CD4-positive, alpha-beta T cell treated with Interleukin-15 for 1 hour (primary cell): ENCODE data around the gene FAM210B.
A peak's percentile ranks its signal among the peaks of the same experiment; 100 is the strongest.
"Not testable (repeated sequence)": the region's sequence is repeated elsewhere in the genome, so short reads cannot be mapped to it uniquely, and the experiment has no call there.

Source experiments
- DNase-seq: peaks from one replicate; pipeline ENCODE4 v3.0.0-alpha.2; 2020

Gene FAM210B

GRCh38 chr20:56393653-56394052 is 34.9 kb downstream of the FAM210B start:
- no peak for DNase-seq

DNA sequence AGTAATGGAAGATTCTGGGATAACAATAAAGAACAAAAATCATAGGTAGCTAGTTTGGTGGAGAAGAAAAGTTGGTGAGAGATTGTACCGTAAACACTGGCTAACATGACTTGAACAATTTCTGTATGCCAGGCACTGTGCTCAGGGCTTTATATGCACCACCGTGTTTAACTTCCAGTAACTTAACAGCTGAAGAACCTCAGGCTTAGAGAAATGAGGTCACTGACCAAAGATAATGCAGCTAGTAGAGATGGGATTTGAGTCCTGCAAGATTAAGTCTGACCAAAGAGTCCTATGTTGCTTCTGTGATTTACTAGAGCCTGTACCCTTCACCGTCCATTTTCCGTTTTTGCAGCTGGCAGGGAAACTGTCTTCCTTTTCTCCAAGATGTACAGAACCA is 36.4 kb downstream of the FAM210B start:
- DNase-seq: no peak

DNA sequence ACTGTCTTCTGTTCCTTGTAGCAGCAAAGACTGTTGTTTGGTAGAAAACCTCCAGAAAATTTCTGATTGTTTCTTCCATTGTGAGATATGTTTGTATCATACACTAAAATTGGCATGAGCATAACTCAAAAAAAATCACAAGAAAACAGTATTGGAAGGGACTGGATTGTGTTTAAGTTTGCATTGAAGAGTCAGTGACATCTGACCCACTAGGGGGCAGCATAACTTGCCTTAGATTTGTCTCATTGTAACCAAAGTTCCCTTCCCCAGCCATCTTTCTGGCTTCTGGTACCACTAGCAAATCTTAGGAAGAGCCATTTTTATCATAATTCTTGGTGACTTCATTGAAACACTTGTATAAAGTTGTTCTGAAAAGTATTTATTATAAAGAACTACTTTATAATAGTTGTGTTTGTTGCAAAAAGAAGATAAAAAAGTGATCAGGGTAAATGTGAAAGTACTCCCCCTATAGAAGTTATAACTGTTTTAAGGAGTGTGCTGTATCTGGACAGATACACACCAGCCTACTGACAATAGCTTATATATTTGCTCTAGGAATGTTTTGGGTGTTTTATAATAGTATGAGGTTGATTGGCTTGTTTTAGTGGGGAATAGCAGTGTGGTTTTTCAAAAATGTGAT is 41.3 kb downstream of the FAM210B start:
- peak; percentile 47 for DNase-seq

- no peak for DNase-seq
These were observed 44.7 kb downstream of the FAM210B start for GRCh38 chr20:56403465-56403864.

GRCh38 chr20:56405356-56405755 is 46.6 kb downstream of the FAM210B start:
- DNase-seq: not testable (repeated sequence)

GRCh38 chr20:56406910-56407309 is 48.1 kb downstream of the FAM210B start:
- no peak for DNase-seq

DNA sequence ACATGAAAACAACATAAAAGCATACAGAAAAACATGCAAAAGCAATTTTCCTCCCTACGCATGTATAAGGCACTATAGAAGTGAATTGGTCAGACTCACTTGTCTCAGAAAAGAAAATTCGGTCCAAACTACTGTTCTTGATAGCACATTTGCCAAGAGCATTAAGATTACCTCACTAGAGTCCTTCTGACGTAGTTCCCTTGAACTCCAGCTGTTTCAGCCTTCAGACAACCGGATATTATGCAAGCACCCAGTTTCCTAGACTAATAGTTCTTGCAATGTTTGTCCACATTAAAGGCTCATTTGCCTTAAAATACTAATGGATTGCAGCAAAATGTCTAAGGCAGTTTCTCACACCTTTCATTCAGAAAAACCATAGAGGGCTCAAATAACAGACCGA is 50.7 kb downstream of the FAM210B start:
- DNase-seq: no peak

DNA sequence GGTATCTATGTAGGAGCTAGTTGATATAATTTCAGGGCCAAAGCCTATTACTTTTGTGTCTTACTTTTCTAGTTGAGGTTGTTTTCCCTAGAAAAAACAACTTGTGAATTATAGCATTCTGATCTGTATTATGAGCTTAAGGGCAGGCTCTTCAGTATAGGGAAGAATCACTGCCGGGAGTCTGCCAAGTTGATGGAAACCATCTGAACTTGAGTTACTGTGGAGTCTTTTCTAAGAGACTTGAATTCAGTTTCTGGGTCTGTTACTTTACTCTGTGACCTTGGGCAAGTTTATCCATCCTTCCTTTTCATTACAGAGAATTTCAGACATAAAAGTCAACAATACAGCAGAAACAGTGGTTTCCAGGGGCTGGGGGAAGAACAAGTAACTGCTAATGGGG is 51.2 kb downstream of the FAM210B start:
- no peak for DNase-seq

GRCh38 chr20:56411287-56411686 is 52.5 kb downstream of the FAM210B start:
- not testable (repeated sequence) for DNase-seq

- peak; percentile 51 for DNase-seq
These were observed 53.1 kb downstream of the FAM210B start, which contains the start of gene CASS4 for GRCh38 chr20:56411759-56412472. CASS4 (plus strand) TSS chr20:56412260; CDS start chr20:56412459, 199 bp downstream.

GRCh38 chr20:56412473-56412790 is 53.7 kb downstream of the FAM210B start:
- no peak for DNase-seq

DNA sequence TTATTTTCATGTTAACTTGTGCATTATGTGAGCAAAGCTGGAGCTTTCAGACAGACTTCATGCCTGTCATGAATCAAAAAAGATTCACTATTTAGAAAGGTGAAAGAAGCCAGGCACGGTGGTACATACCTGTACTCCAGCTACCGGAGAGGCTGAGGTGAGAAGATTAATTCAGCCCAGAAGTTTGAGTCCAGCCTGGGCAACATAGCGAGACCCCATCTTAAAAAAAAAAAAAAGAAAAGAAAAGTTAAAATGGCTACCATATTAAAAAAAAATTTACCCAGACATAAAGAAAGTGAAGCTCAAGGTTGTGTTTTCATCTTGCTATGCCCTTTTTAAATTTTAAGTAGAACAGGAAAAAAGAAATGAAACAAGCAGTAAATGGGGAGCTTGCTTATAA is 54.2 kb downstream of the FAM210B start:
- no peak for DNase-seq

DNA sequence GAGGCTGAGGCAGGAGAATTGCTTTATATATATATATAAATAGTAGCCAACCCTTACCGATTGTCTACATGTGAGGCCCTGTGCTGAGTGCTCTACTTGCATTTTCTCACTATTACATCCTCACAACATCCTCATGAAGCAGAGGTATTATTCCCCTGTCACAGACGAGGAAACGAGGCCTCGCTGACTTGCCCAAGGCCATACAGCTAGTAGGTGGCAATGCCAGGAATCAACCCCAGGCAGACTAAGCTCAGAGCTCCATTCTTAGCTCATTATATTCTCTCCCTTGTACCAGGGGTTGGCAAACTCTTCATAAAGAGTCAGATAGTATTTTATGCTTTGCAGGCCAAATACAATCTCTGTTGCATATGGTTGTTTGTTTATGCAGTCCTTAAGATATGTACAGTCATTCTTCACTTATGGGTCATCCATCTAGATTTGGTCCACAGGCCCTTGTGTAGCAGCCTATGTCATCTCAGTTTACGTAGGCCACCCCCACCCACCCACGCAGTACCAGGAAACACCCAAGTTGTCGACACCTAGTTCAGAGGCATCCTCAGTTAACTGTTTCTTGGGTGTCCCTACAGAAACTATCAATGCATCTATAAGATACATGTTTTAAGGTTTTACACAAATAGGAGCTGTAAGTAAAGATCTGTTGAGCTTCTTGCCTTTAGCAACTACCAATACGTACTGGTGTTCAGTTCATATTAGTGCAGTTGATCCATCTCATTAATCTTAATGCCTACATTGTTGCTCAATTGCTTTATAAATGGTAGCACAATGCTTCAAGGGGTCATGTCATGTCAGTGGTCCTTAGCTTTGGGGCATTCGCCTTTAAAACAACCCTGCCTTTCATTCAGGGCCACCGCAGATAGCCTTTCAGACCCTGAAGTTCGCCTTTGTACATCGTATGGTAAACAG is 56.3 kb downstream of the FAM210B start:
- peak; percentile 58 for DNase-seq

DNA sequence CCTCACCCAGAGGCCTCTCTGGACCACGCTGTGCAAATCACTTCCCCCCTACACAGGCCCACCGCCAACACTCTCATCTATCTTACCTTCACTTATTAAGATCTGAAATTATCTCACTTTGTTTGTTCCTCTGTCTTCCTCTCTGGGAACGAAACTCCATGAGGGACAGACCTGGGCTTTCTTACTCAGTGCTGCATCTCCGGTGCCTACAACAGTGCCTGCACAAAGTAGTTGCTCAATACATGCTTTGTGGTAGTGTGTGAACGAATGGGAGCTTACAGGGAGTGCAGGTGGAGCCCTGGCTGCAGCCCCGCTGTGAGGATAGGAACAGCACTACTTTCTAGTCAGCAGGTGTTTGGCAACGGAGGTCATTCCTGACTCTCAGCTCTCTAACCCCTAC is 58.6 kb downstream of the FAM210B start:
- no peak for DNase-seq

DNA sequence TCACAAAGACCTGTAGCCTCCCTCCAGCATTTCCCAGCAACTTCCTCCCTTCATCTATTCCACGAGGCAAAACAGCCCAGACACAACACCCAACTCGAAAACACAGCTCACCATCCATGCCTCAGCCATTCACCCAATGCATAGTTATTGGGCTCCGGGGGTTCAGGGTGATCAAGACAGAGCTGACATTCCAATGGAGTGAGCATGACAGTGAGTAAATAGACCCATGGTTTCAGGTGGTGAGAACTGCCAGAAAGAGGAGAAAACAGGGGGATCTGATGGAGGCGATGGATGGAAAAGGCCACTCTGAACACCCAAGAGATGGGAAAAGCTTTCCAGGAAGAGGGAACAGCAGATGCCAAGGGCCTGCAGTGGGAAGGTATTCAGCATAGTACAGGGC is 59.1 kb downstream of the FAM210B start:
- no peak for DNase-seq
